COR-L47 (cell line): ENCODE data around the gene KLLN.
"Not testable (repeated sequence)": the region's sequence is repeated elsewhere in the genome, so short reads cannot be mapped to it uniquely, and the experiment has no call there.

Experiments
- DNase-seq: peaks from one replicate; lab custom pipeline; 2025; lab: John Stamatoyannopoulos, UW

Gene KLLN

GRCh38 chr10:87866412-87866974, 3.2 kb upstream of the KLLN start:
- no peak for DNase-seq

DNA sequence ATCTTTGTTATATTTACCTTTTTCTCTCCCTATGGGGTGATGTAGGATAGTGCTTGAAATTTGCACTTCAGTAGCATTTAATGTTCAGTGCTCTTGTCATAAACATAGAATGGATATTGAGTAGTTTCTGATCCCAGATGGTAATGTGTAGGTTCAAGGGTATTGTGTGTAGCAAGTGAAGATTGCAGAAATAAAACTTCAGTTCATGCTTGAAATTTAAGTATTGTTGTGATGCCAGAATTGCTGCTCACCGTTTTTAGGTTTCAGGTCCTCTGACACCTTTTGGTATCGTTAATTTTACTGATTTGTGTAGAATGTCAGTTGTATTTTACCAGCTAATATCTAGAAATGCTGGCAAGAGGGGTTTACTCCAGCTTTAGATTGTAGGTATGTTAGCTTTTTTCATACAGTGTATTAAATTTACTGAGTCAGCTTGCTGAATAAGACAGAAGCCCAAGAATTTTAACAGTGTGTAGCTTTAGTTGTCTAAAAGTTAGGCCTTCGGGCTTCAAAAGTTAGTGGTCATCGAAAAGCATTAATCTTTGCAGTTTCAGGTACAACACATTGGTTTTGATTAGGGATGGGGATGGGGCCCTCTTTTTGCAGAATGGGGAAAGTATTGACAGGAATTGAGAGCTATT, 2.0 kb upstream of the KLLN start:
- no peak for DNase-seq

GRCh38 chr10:87864496-87865059, 1.2 kb upstream of the KLLN start:
- DNase-seq, result no peak

- DNase-seq, result not testable (repeated sequence)
These were observed 690 bp upstream of the KLLN start for GRCh38 chr10:87863951-87864495.

DNA sequence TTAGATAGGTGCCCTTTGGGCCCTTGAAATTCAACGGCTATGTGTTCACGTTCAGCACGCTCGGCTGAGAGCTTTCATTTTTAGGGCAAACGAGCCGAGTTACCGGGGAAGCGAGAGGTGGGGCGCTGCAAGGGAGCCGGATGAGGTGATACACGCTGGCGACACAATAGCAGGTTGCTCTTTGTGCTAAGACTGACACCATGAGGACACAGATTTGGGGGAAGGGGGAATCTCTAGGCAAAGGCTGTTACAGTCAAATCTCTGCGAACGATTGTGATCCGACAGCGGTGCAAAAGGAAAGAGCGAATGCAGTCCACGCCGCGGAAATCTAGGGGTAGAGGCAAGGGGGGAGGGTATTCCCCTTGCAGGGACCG, 667 bp downstream of the KLLN start:
- no peak for DNase-seq

DNA sequence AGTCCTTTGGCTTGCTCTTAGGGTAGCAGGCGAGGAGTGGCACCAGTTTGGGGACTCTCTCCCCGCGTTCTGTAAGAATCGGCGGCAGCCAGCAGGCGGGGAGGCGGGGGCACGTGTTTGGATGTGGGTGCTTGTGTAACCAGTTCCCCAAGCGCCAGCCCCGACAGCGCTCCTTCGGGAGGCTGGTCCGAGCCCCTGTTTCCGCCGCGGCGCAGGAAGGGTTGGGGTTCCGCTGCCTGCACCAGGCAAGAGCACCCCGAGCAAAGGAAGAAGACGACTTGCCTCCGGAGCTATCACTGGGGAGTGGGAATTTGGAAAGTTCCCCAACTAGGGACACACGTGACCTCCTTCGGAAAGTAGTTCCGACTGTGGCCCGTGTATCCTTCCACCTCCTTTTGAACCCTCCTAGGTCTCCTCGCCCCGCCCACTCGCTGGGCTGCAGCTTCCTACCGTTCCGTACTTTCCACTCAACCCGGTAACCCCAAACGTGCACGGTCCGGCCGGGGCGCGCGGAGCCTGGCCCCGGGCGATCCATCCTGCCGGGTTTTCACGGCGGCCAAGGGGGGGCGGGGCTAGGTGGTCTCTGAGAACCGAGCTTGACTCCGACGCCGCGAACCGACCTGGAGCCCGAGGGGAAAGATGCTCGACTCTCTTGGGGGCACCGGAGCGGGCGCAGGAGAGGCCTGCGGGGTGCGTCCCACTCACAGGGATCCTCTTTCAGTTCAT, 1.2 kb downstream of the KLLN start:
- peak; percentile 51 for DNase-seq

DNA sequence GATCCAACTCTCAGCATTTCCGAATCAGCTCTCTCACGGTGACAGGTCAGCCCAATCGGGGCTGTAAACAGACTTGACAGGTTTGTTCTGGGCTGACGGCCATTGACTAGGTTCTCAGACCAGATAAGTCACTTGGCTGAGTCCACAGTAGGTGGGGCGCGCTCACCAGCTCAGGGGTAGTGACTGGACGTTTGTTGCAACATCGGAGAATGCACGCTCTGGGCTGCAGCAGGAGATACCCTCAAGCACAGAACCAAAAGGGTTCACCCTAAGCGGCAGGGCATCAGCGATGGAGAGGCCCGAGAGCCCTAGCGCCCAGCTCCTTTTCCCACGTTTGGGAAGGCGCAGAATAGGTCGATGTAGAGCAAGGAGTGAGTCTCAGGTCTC, 1.8 kb downstream of the KLLN start:
- no peak for DNase-seq

DNA sequence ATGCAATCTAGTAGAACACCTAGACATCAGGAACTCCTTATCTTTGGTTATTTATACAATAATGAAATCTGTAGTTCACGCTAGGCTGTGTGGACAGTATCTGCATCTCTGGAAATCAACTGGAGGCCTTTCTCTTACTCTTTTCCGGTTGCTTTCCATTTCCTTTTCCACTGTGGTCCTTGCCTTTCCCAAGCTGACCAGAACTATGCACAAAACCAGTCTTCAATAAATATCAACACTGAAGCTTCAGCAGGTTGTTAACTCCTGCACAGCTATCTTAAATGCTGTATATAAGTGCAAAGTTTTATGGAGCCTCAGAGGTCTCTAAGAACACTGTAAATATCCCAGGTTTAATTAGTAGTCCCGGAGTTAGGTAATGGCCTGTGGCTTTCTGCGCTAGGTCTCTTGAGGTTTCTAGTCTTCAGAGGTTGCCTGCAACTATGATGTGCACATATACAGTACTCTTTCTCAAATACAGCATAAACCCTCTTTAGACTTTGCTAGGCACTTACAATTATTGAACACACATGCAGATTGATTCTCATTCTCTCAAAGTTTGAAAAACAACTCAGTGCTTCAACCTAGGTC, 2.4 kb downstream of the KLLN start:
- no peak for DNase-seq

DNA sequence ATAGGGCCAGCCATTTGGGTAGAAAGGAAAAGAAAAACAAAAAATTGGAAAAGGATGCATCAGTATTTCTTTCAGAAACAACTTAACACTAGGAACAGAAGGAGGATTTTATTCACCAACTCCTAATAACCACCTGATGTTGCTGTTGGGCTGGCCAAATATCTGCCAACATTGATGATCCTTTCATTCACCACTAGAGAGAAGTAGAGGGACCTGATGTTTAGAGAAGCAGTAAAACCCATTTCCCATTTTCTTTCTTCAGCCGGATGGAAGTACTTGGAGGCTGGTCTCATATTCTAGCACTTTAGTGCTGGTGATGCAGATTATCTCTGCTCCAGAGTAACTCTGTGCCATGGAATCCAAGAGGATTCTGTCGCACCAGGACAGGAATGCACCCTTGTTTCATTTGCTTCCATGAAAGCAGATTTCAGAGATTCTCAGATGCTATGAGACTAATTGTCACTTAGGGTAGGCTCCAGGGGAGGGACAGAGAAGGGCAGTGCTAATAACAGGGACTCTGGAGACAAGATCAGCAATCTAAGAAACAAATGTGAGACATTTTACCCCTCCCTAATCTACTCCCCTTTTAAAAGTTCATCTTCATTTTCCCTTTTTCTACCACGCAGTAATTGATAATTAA, 3.1 kb downstream of the KLLN start:
- DNase-seq, result peak; percentile 61

- DNase-seq, result not testable (repeated sequence)
These were observed 7.7 kb downstream of the KLLN start for GRCh38 chr10:87855665-87856064.

DNA sequence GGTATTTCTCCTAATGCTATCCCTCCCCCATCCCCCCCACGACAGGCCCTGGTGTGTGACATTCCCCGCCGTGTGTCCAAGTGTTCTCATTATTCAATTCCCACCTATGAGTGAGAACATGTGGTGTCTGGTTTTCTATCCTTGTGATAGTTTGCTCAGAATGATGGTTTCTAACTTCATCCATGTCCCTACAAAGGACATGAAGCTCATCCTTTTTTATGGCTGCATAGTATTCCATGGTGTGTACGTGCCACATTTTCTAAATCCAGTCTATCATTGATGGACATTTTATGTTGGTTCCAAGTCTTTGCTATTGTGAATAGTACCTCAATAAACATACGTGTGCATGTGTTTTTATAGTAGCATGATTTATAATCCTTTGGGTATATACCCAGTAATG, 8.1 kb downstream of the KLLN start:
- not testable (repeated sequence) for DNase-seq

- no peak for DNase-seq
These were observed 11.2 kb downstream of the KLLN start for GRCh38 chr10:87852089-87852488.

GRCh38 chr10:87850742-87851205, 12.6 kb downstream of the KLLN start:
- no peak for DNase-seq

GRCh38 chr10:87849001-87849400, 14.3 kb downstream of the KLLN start:
- DNase-seq, result no peak

GRCh38 chr10:87847550-87847949, 15.8 kb downstream of the KLLN start:
- no peak for DNase-seq

- not testable (repeated sequence) for DNase-seq
These were observed 16.6 kb downstream of the KLLN start for GRCh38 chr10:87846711-87847110.

- no peak for DNase-seq
These were observed 17.3 kb downstream of the KLLN start for GRCh38 chr10:87846023-87846422.

DNA sequence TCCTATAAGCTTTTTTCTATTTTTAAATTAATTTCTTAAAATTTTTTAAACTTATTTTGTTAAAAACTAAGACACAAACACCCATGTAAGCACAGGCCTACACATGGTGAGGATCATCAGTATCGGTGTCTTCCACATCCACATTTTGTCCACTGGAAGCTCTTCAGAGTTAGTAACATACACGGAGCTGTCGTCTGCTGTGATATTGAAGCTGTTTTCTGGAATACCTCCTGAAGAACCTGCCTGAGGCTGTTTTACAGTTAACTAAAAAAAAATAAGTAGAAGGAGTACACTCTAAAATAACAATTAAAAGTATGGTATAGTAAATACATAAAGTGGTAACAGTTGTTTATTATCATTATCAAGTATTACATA, 17.7 kb downstream of the KLLN start:
- no peak for DNase-seq

GRCh38 chr10:87844837-87845623, 18.3 kb downstream of the KLLN start:
- no peak for DNase-seq

- DNase-seq, result no peak
These were observed 19.6 kb downstream of the KLLN start for GRCh38 chr10:87843714-87844113.
